Activated T-helper 2 cell treated with anti-CD3 and anti-CD28 coated beads, Interferon-gamma antibody, Interleukin-2, Interleukin-4, amounts not matched to agents 10 μg/mL and 5 μg/mL and 100 μg/mL, durations not matched to agents 14 hours and 24 hours and 36 hours (primary cell): ENCODE measurements around the gene FSD2. TPM values are rescaled to one million over a fixed set of nuclear protein-coding genes. Genes with fewer than 3 reads are reported as not detected.
A peak's percentile ranks its signal among the peaks of the same experiment; 100 is the strongest.
"Not testable (repeated sequence)": the region's sequence is repeated elsewhere in the genome, so short reads cannot be mapped to it uniquely, and the experiment has no call there.

Experiments used
- DNase-seq: peaks from one replicate; pipeline ENCODE4 v3.0.0; 2021; ENCODE audit warnings: low spot score
- H3K27ac Mint-ChIP-seq: one replicate; pipeline ENCODE4 v1.8.0; 2021; ENCODE audit warnings: mixed read lengths
- H3K27me3 Mint-ChIP-seq: one replicate; pipeline ENCODE4 v1.8.0; 2021; ENCODE audit warnings: low read depth, mixed read lengths
- H3K36me3 Mint-ChIP-seq: one replicate; pipeline ENCODE4 v1.8.0; 2021; ENCODE audit warnings: low read depth, mixed read lengths
- H3K4me1 Mint-ChIP-seq: one replicate; pipeline ENCODE4 v1.8.0; 2021; ENCODE audit warnings: low read depth, mixed read lengths
- H3K4me3 Mint-ChIP-seq: one replicate; pipeline ENCODE4 v1.8.0; 2021; ENCODE audit warnings: low read depth, mild to moderate bottlenecking, moderate library complexity, mixed read lengths
- H3K9me3 Mint-ChIP-seq: one replicate; pipeline ENCODE4 v1.8.0; 2021; ENCODE audit warnings: mixed read lengths
- intact Hi-C: fragments of 100-400 bp; cut with micrococcal nuclease; formaldehyde crosslinking; loops from one replicate; pipeline ENCODE4 v1.15.1; 2023
- total RNA-seq: library from RNA; stranded (reverse); gene quantifications from 2 replicates; pipeline ENCODE4 v1.2.3, GENCODE V29; 2022

The FSD2 gene
- total RNA-seq, 1 donor from 2014 or later = not detected

- DNase-seq = no peak
These were observed 37.3 kb downstream of the FSD2 start for GRCh38 chr15:82768414-82769054.

GRCh38 chr15:82767163-82767829, 38.6 kb downstream of the FSD2 start:
- intact Hi-C loops = no loop called here
- DNase-seq = no peak
- Mint-ChIP-seq H3K4me1 (peaks cover 7% of the 10 kb centered on the region), H3K4me3 (no peak overlapping the region), H3K36me3 (peaks cover 8% of the 10 kb centered on the region), H3K27me3 (no peaks in the 10 kb centered on the region), H3K27ac (no peak overlapping the region), H3K9me3 (no peaks in the 10 kb centered on the region)

More at GRCh38 chr15:82768414-82769054, 37.3 kb downstream of the FSD2 start:
- peaks cover 3% of the 10 kb centered on the region for H3K36me3 Mint-ChIP-seq
- no peaks in the 10 kb centered on the region for H3K9me3 Mint-ChIP-seq
- peaks cover 6% of the 10 kb centered on the region for H3K27me3 Mint-ChIP-seq
- no peak overlapping the region for H3K27ac Mint-ChIP-seq
- H3K4me3 Mint-ChIP-seq = no peak overlapping the region
- H3K4me1 Mint-ChIP-seq = peaks cover 2% of the 10 kb centered on the region
- intact Hi-C loops = no loop called here

DNA sequence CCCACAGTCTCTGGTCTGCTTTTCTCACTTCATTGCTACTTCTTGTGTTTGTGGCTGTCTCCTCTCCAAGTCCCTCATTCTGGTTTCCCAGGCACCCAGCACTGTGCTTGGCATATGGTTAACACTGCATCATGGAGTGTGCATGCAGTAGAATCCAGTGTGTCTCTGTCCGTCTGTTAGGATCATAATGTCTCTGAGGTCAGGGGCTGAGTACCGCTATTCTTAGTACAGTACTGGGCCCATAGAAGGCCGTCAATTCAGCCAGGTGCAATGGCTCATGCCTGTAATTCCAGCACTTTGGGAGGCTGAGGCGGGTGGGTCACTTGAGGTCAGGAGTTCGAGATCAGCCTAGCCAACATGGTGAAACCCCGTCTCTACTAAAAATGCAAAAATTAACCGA, 39.7 kb downstream of the FSD2 start:
- H3K9me3 Mint-ChIP-seq, H3K27ac Mint-ChIP-seq, H3K4me1 Mint-ChIP-seq, DNase-seq, H3K4me3 Mint-ChIP-seq, intact Hi-C loops, H3K27me3 Mint-ChIP-seq, H3K36me3 Mint-ChIP-seq: not testable (repeated sequence)

- DNase-seq = no peak
- Mint-ChIP-seq H3K27ac (no peak overlapping the region), H3K4me3 (no peak overlapping the region), H3K36me3 (peaks cover 17% of the 10 kb centered on the region), H3K9me3 (no peaks in the 10 kb centered on the region), H3K4me1 (peaks cover 10% of the 10 kb centered on the region), H3K27me3 (no peaks in the 10 kb centered on the region)
- intact Hi-C loops = no loop called here
These were observed 41.1 kb downstream of the FSD2 start for GRCh38 chr15:82764740-82765139.

DNA sequence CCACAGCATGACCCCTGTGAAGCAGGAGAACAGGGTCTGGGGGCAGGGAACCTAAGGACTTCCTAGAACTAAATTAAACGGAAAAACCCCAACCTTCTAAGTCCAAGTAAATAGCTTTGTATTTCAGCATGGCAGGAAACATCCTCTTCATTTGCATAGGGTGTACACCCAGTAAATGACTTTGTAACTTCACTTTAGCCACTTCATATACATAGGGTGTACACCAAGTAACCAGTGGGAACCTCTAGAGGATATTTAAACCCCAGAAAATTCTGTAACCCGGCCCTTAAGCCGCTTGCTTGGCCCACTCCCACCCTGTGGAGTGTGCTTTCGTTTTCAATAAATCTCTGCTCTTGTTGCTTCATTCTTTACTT, 41.8 kb downstream of the FSD2 start:
- DNase-seq = no peak
- Mint-ChIP-seq H3K4me3 (no peak overlapping the region), H3K4me1 (peaks cover 10% of the 10 kb centered on the region), H3K9me3 (no peaks in the 10 kb centered on the region), H3K27me3 (no peaks in the 10 kb centered on the region), H3K27ac (no peak overlapping the region), H3K36me3 (peaks cover 18% of the 10 kb centered on the region)
- intact Hi-C loops = no loop called here

GRCh38 chr15:82763361-82764116, 42.3 kb downstream of the FSD2 start:
- Mint-ChIP-seq H3K4me1 (peaks cover 10% of the 10 kb centered on the region), H3K27me3 (no peaks in the 10 kb centered on the region), H3K36me3 (peaks cover 23% of the 10 kb centered on the region), H3K9me3 (no peaks in the 10 kb centered on the region), H3K4me3 (no peak overlapping the region), H3K27ac (peak overlapping the region; percentile 1)
- no peak for DNase-seq
- intact Hi-C loops = no loop called here

DNA sequence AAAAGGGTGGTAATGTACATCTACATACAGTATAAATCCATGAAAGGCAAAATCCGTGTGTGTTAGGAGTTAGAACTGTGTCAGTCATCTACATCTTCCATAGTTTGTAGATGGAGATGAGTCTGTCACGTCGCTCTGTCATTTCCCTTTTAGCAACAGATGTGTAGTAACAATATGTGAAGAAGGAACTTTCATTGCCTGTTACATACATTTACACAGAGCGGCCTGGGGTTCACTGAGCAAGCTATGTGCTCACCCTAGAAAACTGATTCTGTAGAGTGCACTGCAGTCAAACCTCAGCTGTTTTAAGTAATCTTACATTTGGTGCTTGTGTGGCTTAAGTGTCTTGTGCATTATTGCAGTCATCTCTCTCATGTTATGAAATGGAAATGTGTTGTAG, 54.6 kb downstream of the FSD2 start:
- H3K36me3 Mint-ChIP-seq = peaks cover 55% of the 10 kb centered on the region
- DNase-seq = no peak
- peak overlapping the region; percentile 99 for H3K27ac Mint-ChIP-seq
- H3K4me1 Mint-ChIP-seq = peaks cover 33% of the 10 kb centered on the region
- H3K4me3 Mint-ChIP-seq = peak overlapping the region; percentile 100
- intact Hi-C loops = loop anchor here (2.0 to 10.0 kb wide), 3 partner anchors 59 to 261 kb away; partner anchors contain the start of genes C15orf40 and RPS17
- no peaks in the 10 kb centered on the region for H3K27me3 Mint-ChIP-seq
- H3K9me3 Mint-ChIP-seq = no peaks in the 10 kb centered on the region

DNA sequence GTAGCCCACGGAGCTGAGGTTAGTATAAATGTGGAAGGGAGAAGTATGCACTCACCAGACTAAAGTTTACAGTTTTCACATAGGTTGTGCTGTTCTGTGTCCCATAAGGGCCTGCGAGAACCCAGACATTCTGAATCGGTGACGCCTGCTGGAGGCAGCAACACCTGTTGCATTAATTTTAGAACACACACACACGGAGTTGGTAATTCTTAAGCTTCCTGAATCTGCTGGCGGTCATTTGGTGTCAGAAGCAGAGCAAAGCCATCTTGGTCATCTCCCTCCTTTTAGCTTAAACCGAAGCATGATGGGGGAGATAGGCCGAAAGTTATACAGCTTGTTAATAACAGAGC, 55.1 kb downstream of the FSD2 start:
- peak; percentile 10 for DNase-seq
- peaks cover 50% of the 10 kb centered on the region for H3K36me3 Mint-ChIP-seq
- peaks cover 28% of the 10 kb centered on the region for H3K4me1 Mint-ChIP-seq
- no peaks in the 10 kb centered on the region for H3K9me3 Mint-ChIP-seq
- H3K4me3 Mint-ChIP-seq = peak overlapping the region; percentile 100
- no peaks in the 10 kb centered on the region for H3K27me3 Mint-ChIP-seq
- H3K27ac Mint-ChIP-seq = peak overlapping the region; percentile 99
- intact Hi-C loops = loop anchor here (2.0 to 10.0 kb wide), 3 partner anchors 60 to 261 kb away; partner anchors contain the start of genes C15orf40 and RPS17

DNA sequence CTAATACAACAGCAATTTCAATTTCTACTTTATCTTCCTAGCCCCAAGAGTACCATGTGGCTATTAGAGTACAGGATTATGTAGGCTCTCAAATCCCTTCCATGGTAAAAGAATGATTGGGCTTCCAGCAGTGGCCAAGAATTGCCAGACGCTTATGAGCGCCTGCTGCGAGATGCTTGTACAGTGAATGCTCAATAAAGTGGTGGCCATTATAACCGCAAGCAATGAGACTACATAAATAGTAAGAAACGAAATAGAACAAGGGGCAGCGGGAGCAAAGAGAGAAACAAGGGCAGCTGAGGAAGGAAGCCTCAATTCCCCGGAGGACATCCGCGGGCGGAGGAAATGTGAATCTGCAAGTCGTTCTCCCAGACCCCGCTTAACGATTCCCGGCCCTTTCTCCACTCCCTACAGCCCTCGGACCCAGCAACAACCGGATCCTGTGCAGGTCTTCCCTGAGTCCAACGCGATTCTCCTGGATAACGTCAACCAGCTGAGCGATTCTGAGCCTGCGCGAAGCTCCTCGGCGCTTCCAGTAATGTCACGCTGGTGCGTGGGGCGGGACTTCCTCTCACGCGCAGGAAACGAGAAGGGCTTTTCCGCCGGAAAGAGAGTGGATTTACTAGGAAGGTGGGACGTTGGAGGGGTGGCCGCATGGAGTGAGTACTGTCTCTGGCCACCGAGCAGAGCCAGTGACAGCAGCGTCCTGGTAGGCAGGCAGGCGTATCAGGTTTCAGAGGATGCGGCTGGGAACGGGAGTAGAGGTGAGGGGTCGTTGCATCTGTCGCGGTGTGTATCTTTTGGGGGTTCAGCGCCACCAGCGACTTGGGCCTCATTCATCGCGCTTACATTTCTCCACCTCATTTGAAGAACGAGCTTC, 55.7 kb downstream of the FSD2 start:
- peak; percentile 75 for DNase-seq
- peaks cover 28% of the 10 kb centered on the region for H3K4me1 Mint-ChIP-seq
- H3K27ac Mint-ChIP-seq = peak overlapping the region; percentile 99
- no peaks in the 10 kb centered on the region for H3K27me3 Mint-ChIP-seq
- peak overlapping the region; percentile 100 for H3K4me3 Mint-ChIP-seq
- H3K36me3 Mint-ChIP-seq = peaks cover 45% of the 10 kb centered on the region
- H3K9me3 Mint-ChIP-seq = no peaks in the 10 kb centered on the region
- intact Hi-C loops = loop anchor here (2.0 to 10.0 kb wide), 3 partner anchors 61 to 262 kb away; partner anchors contain the start of genes C15orf40 and RPS17

DNA sequence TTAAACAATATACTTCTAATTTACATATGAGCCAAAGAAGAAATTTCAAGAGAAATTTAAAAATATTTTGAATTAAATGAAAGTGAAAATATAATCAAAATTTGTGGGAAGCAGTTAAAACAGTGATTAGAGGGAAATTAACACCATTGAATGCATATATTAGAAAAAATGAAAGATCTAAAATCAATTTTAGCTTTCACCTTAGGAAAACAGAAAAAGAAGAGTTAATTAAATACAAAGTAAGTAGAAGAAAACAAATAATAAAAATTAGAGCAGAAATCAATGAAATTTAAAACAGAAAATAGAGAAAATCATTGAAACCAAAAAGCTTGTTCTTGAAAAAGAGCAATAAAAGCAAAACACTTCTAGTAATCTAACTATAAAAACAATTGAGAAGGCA, 57.6 kb downstream of the FSD2 start:
- H3K27me3 Mint-ChIP-seq = no peaks in the 10 kb centered on the region
- intact Hi-C loops = no loop called here
- H3K27ac Mint-ChIP-seq = no peak overlapping the region
- no peaks in the 10 kb centered on the region for H3K9me3 Mint-ChIP-seq
- no peak for DNase-seq
- H3K36me3 Mint-ChIP-seq = peaks cover 27% of the 10 kb centered on the region
- H3K4me3 Mint-ChIP-seq = no peak overlapping the region
- H3K4me1 Mint-ChIP-seq = peaks cover 20% of the 10 kb centered on the region

GRCh38 chr15:82743810-82744209, 62.1 kb downstream of the FSD2 start:
- intact Hi-C loops = no loop called here
- Mint-ChIP-seq H3K36me3 (no peaks in the 10 kb centered on the region), H3K9me3 (no peaks in the 10 kb centered on the region), H3K27me3 (no peaks in the 10 kb centered on the region), H3K4me3 (no peak overlapping the region), H3K27ac (no peak overlapping the region), H3K4me1 (no peaks in the 10 kb centered on the region)
- no peak for DNase-seq

- no peaks in the 10 kb centered on the region for H3K36me3 Mint-ChIP-seq
- H3K4me3 Mint-ChIP-seq = no peak overlapping the region
- no peaks in the 10 kb centered on the region for H3K4me1 Mint-ChIP-seq
- DNase-seq = no peak
- H3K9me3 Mint-ChIP-seq = no peaks in the 10 kb centered on the region
- intact Hi-C loops = no loop called here
- no peak overlapping the region for H3K27ac Mint-ChIP-seq
- H3K27me3 Mint-ChIP-seq = no peaks in the 10 kb centered on the region
These were observed 63.7 kb downstream of the FSD2 start for GRCh38 chr15:82742134-82742533.
